K562 (cell line): ENCODE measurements around the gene PTPRG. TPM values are rescaled to one million over a fixed set of nuclear protein-coding genes. Genes with fewer than 3 reads are reported as not detected.

Experiments
- ATAC-seq: fragments of 200-7000 bp; cut with Tn5 transposase; 3 replicates; pipeline ENCODE4 v1.9.1; 2020; ENCODE audit warnings: moderate library complexity
- BruUV-seq: library from RNA; stranded (reverse); fragments of 400-500 nt; replicated peaks from 2 replicates; lab custom pipeline; 2021; lab: Mats Ljungman, UMichigan
- CTCF ChIA-PET: fragments of 300-600 bp; formaldehyde crosslinking; extraction: SDS; loops from one replicate; lab custom pipeline; 2021; ENCODE audit warnings: low intra/inter-chr PET ratio; lab: Yijun Ruan, JAX
- POLR2A ChIA-PET: fragments of 300-600, 350-650 bp; sonication (Branson Sonifier 250); formaldehyde crosslinking; extraction: SDS; loops from one replicate; lab custom pipeline; 2021; ENCODE audit warnings: antibody characterized with exemption, inconsistent platforms; lab: Yijun Ruan, JAX
- DNase-seq, 4 experiments: peaks; one replicate each; pipeline versions ENCODE4 v3.0.0 to v3.0.0-alpha.2; 2011 to 2018; ENCODE audit warnings: low spot score in 3 of 4, mixed read lengths in 3 of 4; ENCODE audit errors: extremely low read depth in 1 of 4
- FAIRE-seq: peaks from 2 replicates; lab custom pipeline; 2011; peaks lifted over from hg19 to GRCh38; lab: Jason Lieb, UNC
- H2AFZ ChIP-seq: 2 replicates; pipeline ENCODE4 v1.6.0; 2011; ENCODE audit warnings: low read depth, low read length, control low read depth, inconsistent platforms
- H3K27ac ChIP-seq: fragments of 200-600 bp; 3 replicates; pipeline ENCODE4 v1.8.0; 2011; ENCODE audit warnings: low read depth, mild to moderate bottlenecking, control low read depth, inconsistent platforms, low read length, moderate library complexity, mixed read lengths; ENCODE audit errors: extremely low read depth
- H3K27me3 ChIP-seq, 2 experiments: fragments of 300-600 bp in 1 of 2; 2 replicates in 1 of 2; 3 replicates in 1 of 2; pipeline versions ENCODE4 v1.6.0 to v1.8.0; 2011; ENCODE audit warnings: inconsistent platforms in 2 of 2, low read length in 2 of 2, mild to moderate bottlenecking in 1 of 2, mixed read lengths in 1 of 2, moderate library complexity in 1 of 2; ENCODE audit not compliant: control insufficient read depth in 2 of 2, insufficient read depth in 2 of 2
- H3K36me3 ChIP-seq: fragments of 300-600 bp; 3 replicates; pipeline ENCODE4 v1.8.0; 2011; ENCODE audit warnings: mild to moderate bottlenecking, low read length, inconsistent platforms; ENCODE audit not compliant: control insufficient read depth, insufficient read depth
- H3K4me1 ChIP-seq, 2 experiments: fragments of 200-600 bp in 1 of 2; replicated peaks in 1 of 2; 2 replicates in 1 of 2; 3 replicates in 1 of 2; pipeline versions ENCODE4 v1.5.1 to v1.8.0; 2011; ENCODE audit warnings: inconsistent platforms in 2 of 2, low read length in 2 of 2, mild to moderate bottlenecking in 1 of 2, mixed read lengths in 1 of 2, moderate library complexity in 1 of 2; ENCODE audit not compliant: control insufficient read depth in 2 of 2, insufficient read depth in 2 of 2
- H3K4me2 ChIP-seq: 2 replicates; pipeline ENCODE4 v1.6.1; 2011; ENCODE audit warnings: low read length, control low read depth, inconsistent platforms, mixed read lengths; ENCODE audit not compliant: insufficient read depth
- H3K4me3 ChIP-seq: fragments of 200-600 bp; sonication (generic), shearing (Covaris generic); 2 replicates; pipeline ENCODE4 v1.5.1; 2016; ENCODE audit warnings: control low read depth, inconsistent platforms
- H3K79me2 ChIP-seq: fragments of 200-600 bp; 3 replicates; pipeline ENCODE4 v1.8.0; 2011; ENCODE audit warnings: low read length, inconsistent platforms; ENCODE audit not compliant: control insufficient read depth, insufficient read depth
- H3K9ac ChIP-seq, 2 experiments: 2 replicates each; pipeline versions ENCODE4 v1.6.0 to v1.6.1; 2011; ENCODE audit warnings: low read depth in 2 of 2, low read length in 2 of 2, control low read depth in 1 of 2, inconsistent platforms in 1 of 2, mild to moderate bottlenecking in 1 of 2, mixed read lengths in 1 of 2; ENCODE audit not compliant: insufficient read depth in 1 of 2
- H3K9me1 ChIP-seq: one replicate; pipeline ENCODE4 v1.6.0; 2011; ENCODE audit warnings: inconsistent platforms, mild to moderate bottlenecking, low read length, moderate library complexity; ENCODE audit not compliant: control insufficient read depth, insufficient read depth
- H3K9me3 ChIP-seq: replicated peaks from 2 replicates; pipeline ENCODE4 v1.5.1; 2011; ENCODE audit warnings: low read depth, low read length, inconsistent platforms; ENCODE audit not compliant: control insufficient read depth, insufficient read depth
- H4K20me1 ChIP-seq: replicated peaks from 2 replicates; pipeline ENCODE4 v1.6.1; 2011; ENCODE audit warnings: low read length, inconsistent platforms, mixed read lengths; ENCODE audit not compliant: control insufficient read depth, insufficient read depth
- MYNN ChIP-seq, 2 experiments: sonication (generic); formaldehyde crosslinking in 1 of 2; IDR thresholded peaks; 2 replicates each; pipeline versions ENCODE4 v1.5.0 to v1.6.1; 2016 to 2020; ENCODE audit warnings: antibody characterized with exemption in 1 of 2, missing genetic modification reagents in 1 of 2
- TCFL5 ChIP-seq: fragments of 250-450 bp; sonication (Bioruptor Pico); conservative IDR thresholded peaks from 2 replicates; pipeline ENCODE4 v1.6.1; 2021; ENCODE audit warnings: mild to moderate bottlenecking, moderate library complexity, matching md5 sums
- ZBTB34 ChIP-seq: fragments of 250-450 bp; sonication (Bioruptor Pico); IDR thresholded peaks from 2 replicates; pipeline ENCODE4 v1.8.0; 2021; ENCODE audit warnings: mild to moderate bottlenecking, moderate library complexity
- WGBS: fragments of 100-300 bp; shearing (Covaris generic); methylation state at CpG from one replicate; pipeline ENCODE4 v1.1.6; 2016; ENCODE audit warnings: low coverage, mixed read lengths; ENCODE audit not compliant: insufficient coverage; ENCODE audit errors: missing lambda C conversion rate; 5-methylcytosine and 5-hydroxymethylcytosine counted together
- in situ Hi-C: fragments of 300-500 bp; cut with MboI; formaldehyde crosslinking; loops from 4 replicates; pipeline ENCODE4 v1.15.0; 2018; ENCODE audit warnings: inconsistent platforms, mixed read lengths
- intact Hi-C: fragments of 100-400 bp; cut with micrococcal nuclease; formaldehyde crosslinking; loops from 2 replicates; pipeline ENCODE4 v1.14.2; 2022
- polyA plus RNA-seq, 8 experiments: library from polyadenylated mRNA; depleted of rRNA in 4 of 8; stranded (reverse) in 5 of 8; unstranded in 3 of 8; fragments of >200 nt; fragmentation: Nextera tagmentation in 2 of 8; fragmentation: Illumina TruSeq in 1 of 8; extraction: Ambion mirVana in 2 of 8; extraction: Trizol in 1 of 8; gene quantifications; 2 replicates each; pipeline versions ENCODE4 v1.2.1 to v1.2.3, GENCODE V29; 2011 to 2014; ENCODE audit warnings: inconsistent platforms in 1 of 8, missing spikeins in 1 of 8
- total RNA-seq, 7 experiments: library from RNA; depleted of rRNA in 6 of 7; stranded (reverse); fragments of >200 nt in 6 of 7; fragmentation: Illumina TruSeq in 2 of 7; extraction: Trizol in 2 of 7; gene quantifications; 2 replicates each; pipeline versions ENCODE4 v1.2.1 to v1.2.3, GENCODE V29; 2011 to 2021; ENCODE audit warnings: low replicate concordance in 1 of 7

PTPRG gene
- total and polyA plus RNA-seq, 9 of the 15 experiments (the other 6 are each of a cell fraction or from before 2014, with no cell fraction given) = 0.16 TPM; not detected in 8

- H3K9me3 ChIP-seq = no peaks in the 10 kb centered on the region
- no peak overlapping the region for H3K9ac ChIP-seq
- in situ Hi-C loops = no loop called here
- no peaks in the 10 kb centered on the region for H3K36me3 ChIP-seq
- H3K4me1 ChIP-seq = no peaks in the 10 kb centered on the region
- no peak for FAIRE-seq
- CTCF ChIA-PET = no interaction called here
- H3K27me3 ChIP-seq = no peaks in the 10 kb centered on the region
- H4K20me1 ChIP-seq = no peaks in the 10 kb centered on the region
- H2AFZ ChIP-seq = no peak overlapping the region
- H3K4me2 ChIP-seq = no peak overlapping the region
- H3K79me2 ChIP-seq = no peaks in the 10 kb centered on the region
- ATAC-seq = no peak
- H3K9me1 ChIP-seq = no peaks in the 10 kb centered on the region
- 0% methylated on average over 4 of the region's 4 CpGs for WGBS
- H3K4me3 ChIP-seq = no peak overlapping the region
- no peak for TF ChIP-seq TCFL5 (CRISPR knock-in tag)
- TF ChIP-seq MYNN (IDR thresholded peaks at IDR 0.05) = no peak
- no peak for TF ChIP-seq MYNN (CRISPR knock-in tag; IDR thresholded peaks at IDR 0.05)
- intact Hi-C loops = no loop called here
- no TSS peak for BruUV-seq
- POLR2A ChIA-PET = no interaction called here
- no peak for DNase-seq
- no peak overlapping the region for H3K27ac ChIP-seq
These were observed 600.0 kb downstream of the PTPRG start for GRCh38 chr3:62161371-62161770.

- H3K9me3 ChIP-seq = no peaks in the 10 kb centered on the region
- no peak overlapping the region for H3K4me2 ChIP-seq
- no peaks in the 10 kb centered on the region for H3K9me1 ChIP-seq
- no peak for TF ChIP-seq ZBTB34 (CRISPR knock-in tag)
- peaks cover 0 to 6% of the 10 kb centered on the region in 2 experiments; a peak in 1 of 5 replicates for H3K27me3 ChIP-seq
- in situ Hi-C loops = no loop called here
- no peaks in the 10 kb centered on the region for H3K4me1 ChIP-seq
- H4K20me1 ChIP-seq = no peaks in the 10 kb centered on the region
- CTCF ChIA-PET = interaction anchor here (0.6 kb wide), 1 partner anchor 30 kb away, joined by 3 read pairs; no protein-coding TSS in a partner anchor
- POLR2A ChIA-PET = no interaction called here
- no peak for DNase-seq
- no peaks in the 10 kb centered on the region for H3K36me3 ChIP-seq
- 0% methylated on average over 5 of the region's 5 CpGs for WGBS
- FAIRE-seq = no peak
- no TSS peak for BruUV-seq
- no peak overlapping the region for H3K27ac ChIP-seq
- no peak for ATAC-seq
- intact Hi-C loops = no loop called here
- no peak overlapping the region for H3K9ac ChIP-seq
- no peaks in the 10 kb centered on the region for H3K79me2 ChIP-seq
- H3K4me3 ChIP-seq = no peak overlapping the region
- no peak overlapping the region for H2AFZ ChIP-seq
These were observed 602.8 kb downstream of the PTPRG start for GRCh38 chr3:62164196-62164595.
